PC-3 (cell line): ENCODE data around the gene NCOA1. TPM values are rescaled to one million over a fixed set of nuclear protein-coding genes. Genes with fewer than 3 reads are reported as not detected.

Experiments
- ATAC-seq: fragments of 200-7000 bp; cut with Tn5 transposase; 2 replicates; pipeline ENCODE4 v1.9.1; 2020; ENCODE audit warnings: mild to moderate bottlenecking, moderate library complexity
- BruUV-seq: library from RNA; stranded (reverse); fragments of 400-500 nt; replicated peaks from 2 replicates; lab custom pipeline; 2021; lab: Mats Ljungman, UMichigan
- CTCF ChIA-PET: fragments of 300-600 bp; sonication (Branson Sonifier 250); formaldehyde crosslinking; loops from one replicate; lab custom pipeline; 2022; ENCODE audit warnings: antibody characterized with exemption; lab: Charles Lee
- POLR2A ChIA-PET: fragments of 300-600 bp; sonication (Branson Sonifier 250); formaldehyde crosslinking; loops from one replicate; lab custom pipeline; 2022; ENCODE audit warnings: antibody characterized with exemption; ENCODE audit not compliant: unreplicated experiment; lab: Charles Lee
- DNase-seq: peaks from one replicate; pipeline ENCODE4 v3.0.0-alpha.2; 2015
- H2AFZ ChIP-seq: fragments of 300-600 bp; sonication (generic); 2 replicates; pipeline ENCODE4 v1.6.0; 2016; ENCODE audit warnings: antibody characterized with exemption, low read length
- H3F3A ChIP-seq: fragments of 300-600 bp; sonication (generic); one replicate; pipeline ENCODE4 v1.6.0; 2017; ENCODE audit warnings: antibody characterized with exemption, low read length, control low read depth, mild to moderate bottlenecking; ENCODE audit not compliant: unreplicated experiment
- H3K27ac ChIP-seq: fragments of 300-600 bp; sonication (generic); 2 replicates; pipeline ENCODE4 v1.5.1; 2016; ENCODE audit warnings: mild to moderate bottlenecking, low read length
- H3K27me3 ChIP-seq: fragments of 300-600 bp; sonication (generic); 2 replicates; pipeline ENCODE4 v1.6.1; 2016; ENCODE audit warnings: low read length, mixed read lengths
- H3K36me3 ChIP-seq: fragments of 300-600 bp; sonication (generic); 2 replicates; pipeline ENCODE4 v1.6.1; 2016; ENCODE audit warnings: low read depth, mixed run types, low read length, mixed read lengths
- H3K4me1 ChIP-seq: fragments of 300-600 bp; sonication (generic); 2 replicates; pipeline ENCODE4 v1.5.1; 2016; ENCODE audit warnings: low read length; ENCODE audit not compliant: insufficient read depth
- H3K4me2 ChIP-seq: fragments of 300-600 bp; sonication (generic); 2 replicates; pipeline ENCODE4 v1.6.0; 2016; ENCODE audit warnings: low read length
- H3K4me3 ChIP-seq: fragments of 300-600 bp; sonication (generic); 2 replicates; pipeline ENCODE4 v1.5.1; 2016; ENCODE audit warnings: mild to moderate bottlenecking, low read length, mixed read lengths
- H3K79me2 ChIP-seq: fragments of 300-600 bp; sonication (generic); 2 replicates; pipeline ENCODE4 v1.6.1; 2017; ENCODE audit warnings: low read length, mixed read lengths
- H3K9ac ChIP-seq: fragments of 300-600 bp; sonication (generic); 2 replicates; pipeline ENCODE4 v1.6.0; 2016; ENCODE audit warnings: mild to moderate bottlenecking, low read length
- H3K9me2 ChIP-seq: fragments of 300-600 bp; sonication (generic); replicated peaks from 2 replicates; pipeline ENCODE4 v1.6.1; 2016; ENCODE audit warnings: mixed run types, low read length, mixed read lengths
- H3K9me3 ChIP-seq: fragments of 300-600 bp; sonication (generic); 2 replicates; pipeline ENCODE4 v1.6.1; 2016; ENCODE audit warnings: low read length, mixed read lengths
- H4K20me1 ChIP-seq: fragments of 300-600 bp; sonication (generic); 2 replicates; pipeline ENCODE4 v1.6.1; 2016; ENCODE audit warnings: low read length, mixed read lengths
- CTCF ChIP-seq: fragments of 300-600 bp; sonication (generic); conservative IDR thresholded peaks from 2 replicates; pipeline ENCODE4 v1.5.1; 2017; ENCODE audit warnings: antibody characterized with exemption, low read depth, mild to moderate bottlenecking, low read length
- EZH2 ChIP-seq: fragments of 300-600 bp; sonication (generic); IDR thresholded peaks from one replicate; pipeline ENCODE4 v1.6.1; 2017; ENCODE audit warnings: antibody characterized with exemption, mild to moderate bottlenecking, low read length; ENCODE audit not compliant: unreplicated experiment
- EZH2phosphoT487 ChIP-seq: fragments of 300-600 bp; sonication (generic); IDR thresholded peaks from 2 replicates; pipeline ENCODE4 v1.6.1; 2018; ENCODE audit warnings: mild to moderate bottlenecking, antibody characterized with exemption, low read length, borderline replicate concordance
- intact Hi-C: fragments of 100-400 bp; cut with micrococcal nuclease; formaldehyde crosslinking; loops from 2 replicates; pipeline ENCODE4 v1.9.0; 2023
- total RNA-seq: library from RNA; depleted of rRNA; stranded (reverse); fragments of >200 nt; gene quantifications from 2 replicates; pipeline ENCODE4 v1.2.3, GENCODE V29; 2014

NCOA1 gene
- total RNA-seq, 1 experiment from 2014 or later, result 7.5 TPM

DNA sequence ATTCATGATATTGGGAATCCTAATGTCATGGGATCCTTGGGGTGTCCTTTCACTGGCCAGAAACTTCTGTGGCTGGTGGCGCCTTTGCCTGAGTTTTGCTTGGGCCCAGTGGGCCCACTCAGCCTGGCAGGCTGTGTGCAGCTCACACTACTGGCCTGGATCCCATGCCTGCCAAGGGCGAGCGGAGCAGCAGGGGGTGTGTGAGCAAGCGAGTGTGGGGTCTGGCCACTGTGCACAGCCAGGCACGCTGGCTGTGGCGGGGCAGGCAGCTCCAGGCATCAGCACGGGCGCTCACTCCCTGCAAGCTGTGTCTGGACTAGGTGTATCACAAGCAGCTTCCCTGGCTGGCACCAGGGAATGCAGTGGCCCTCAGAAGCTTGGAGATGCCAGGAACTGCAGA lies 74.5 kb downstream of the NCOA1 start:
- ChIA-PET POLR2A (interaction anchor here (0.5 kb wide), 1 partner anchor 157 kb away, joined by 3 read pairs; no protein-coding TSS in a partner anchor), CTCF (no interaction called here)
- H3K4me3 ChIP-seq, result no peak overlapping the region
- H3K9me2 ChIP-seq, result no peaks in the 10 kb centered on the region
- H3K36me3 ChIP-seq, result peaks cover 6% of the 10 kb centered on the region; the same call in 1 of the 2 replicates
- ATAC-seq, result no peak
- H3K9ac ChIP-seq, result no peak overlapping the region
- no peak overlapping the region for H3K27ac ChIP-seq
- H3K9me3 ChIP-seq, result no peaks in the 10 kb centered on the region
- H3K4me1 ChIP-seq, result no peaks in the 10 kb centered on the region
- H3K4me2 ChIP-seq, result no peak overlapping the region
- no peaks in the 10 kb centered on the region for H4K20me1 ChIP-seq
- H3K27me3 ChIP-seq, result no peaks in the 10 kb centered on the region
- intact Hi-C loops, result no loop called here
- no peak overlapping the region for H2AFZ ChIP-seq
- no TSS peak for BruUV-seq
- TF ChIP-seq CTCF (no peak), EZH2phosphoT487 (no peak), EZH2 (no peak)
- no peaks in the 10 kb centered on the region for H3F3A ChIP-seq
- no peaks in the 10 kb centered on the region for H3K79me2 ChIP-seq
- no peak for DNase-seq

GRCh38 chr2:24566209-24566608 lies 75.2 kb downstream of the NCOA1 start:
- no peaks in the 10 kb centered on the region for H3F3A ChIP-seq
- H2AFZ ChIP-seq, result no peak overlapping the region
- no peak for TF ChIP-seq EZH2
- no peak for TF ChIP-seq CTCF
- TF ChIP-seq EZH2phosphoT487, result no peak
- H4K20me1 ChIP-seq, result no peaks in the 10 kb centered on the region
- H3K9me2 ChIP-seq, result no peaks in the 10 kb centered on the region
- ChIA-PET POLR2A (no interaction called here), CTCF (no interaction called here)
- H3K27ac ChIP-seq, result no peak overlapping the region
- DNase-seq, result no peak
- no peak overlapping the region for H3K4me3 ChIP-seq
- no peaks in the 10 kb centered on the region for H3K27me3 ChIP-seq
- H3K9me3 ChIP-seq, result no peaks in the 10 kb centered on the region
- peaks cover 6% of the 10 kb centered on the region; the same call in 1 of the 2 replicates for H3K36me3 ChIP-seq
- no peak overlapping the region for H3K9ac ChIP-seq
- intact Hi-C loops, result no loop called here
- BruUV-seq, result no TSS peak
- no peaks in the 10 kb centered on the region for H3K79me2 ChIP-seq
- no peak for ATAC-seq
- no peaks in the 10 kb centered on the region for H3K4me1 ChIP-seq
- no peak overlapping the region for H3K4me2 ChIP-seq

DNA sequence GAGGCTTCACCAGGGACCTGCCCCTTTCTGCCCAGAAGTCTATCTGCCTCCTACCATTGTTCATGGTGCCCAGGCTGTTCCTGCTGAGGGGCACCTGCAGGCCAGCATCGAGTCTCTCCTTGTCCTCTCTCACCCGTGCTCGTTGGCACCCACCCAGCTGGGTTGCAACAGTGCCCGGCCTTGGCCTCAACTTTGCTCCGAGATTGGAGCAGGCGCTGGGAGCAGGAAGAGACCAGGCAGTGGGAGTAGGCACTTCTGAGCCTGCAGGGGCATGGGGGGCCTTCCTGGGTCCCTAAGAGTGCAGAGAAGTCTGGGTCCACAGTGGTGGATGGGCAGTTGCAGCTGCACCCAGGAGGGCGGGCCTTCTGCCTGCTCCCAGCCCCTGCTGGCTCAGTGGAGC lies 75.6 kb downstream of the NCOA1 start:
- peaks cover 6% of the 10 kb centered on the region; the same call in 1 of the 2 replicates for H3K36me3 ChIP-seq
- H3K9ac ChIP-seq, result no peak overlapping the region
- no peak overlapping the region for H3K4me2 ChIP-seq
- no peaks in the 10 kb centered on the region for H3K9me2 ChIP-seq
- no peaks in the 10 kb centered on the region for H3F3A ChIP-seq
- no peaks in the 10 kb centered on the region for H3K9me3 ChIP-seq
- no peak for ATAC-seq
- H2AFZ ChIP-seq, result no peak overlapping the region
- no peaks in the 10 kb centered on the region for H3K27me3 ChIP-seq
- H3K79me2 ChIP-seq, result no peaks in the 10 kb centered on the region
- ChIA-PET POLR2A (no interaction called here), CTCF (no interaction called here)
- H3K27ac ChIP-seq, result no peak overlapping the region
- TF ChIP-seq CTCF, result no peak
- no peak for TF ChIP-seq EZH2
- TF ChIP-seq EZH2phosphoT487, result no peak
- intact Hi-C loops, result no loop called here
- no peaks in the 10 kb centered on the region for H3K4me1 ChIP-seq
- no peak for DNase-seq
- H4K20me1 ChIP-seq, result no peaks in the 10 kb centered on the region
- no TSS peak for BruUV-seq
- no peak overlapping the region for H3K4me3 ChIP-seq
